ENCODE data around the gene AGRP.

DNA sequence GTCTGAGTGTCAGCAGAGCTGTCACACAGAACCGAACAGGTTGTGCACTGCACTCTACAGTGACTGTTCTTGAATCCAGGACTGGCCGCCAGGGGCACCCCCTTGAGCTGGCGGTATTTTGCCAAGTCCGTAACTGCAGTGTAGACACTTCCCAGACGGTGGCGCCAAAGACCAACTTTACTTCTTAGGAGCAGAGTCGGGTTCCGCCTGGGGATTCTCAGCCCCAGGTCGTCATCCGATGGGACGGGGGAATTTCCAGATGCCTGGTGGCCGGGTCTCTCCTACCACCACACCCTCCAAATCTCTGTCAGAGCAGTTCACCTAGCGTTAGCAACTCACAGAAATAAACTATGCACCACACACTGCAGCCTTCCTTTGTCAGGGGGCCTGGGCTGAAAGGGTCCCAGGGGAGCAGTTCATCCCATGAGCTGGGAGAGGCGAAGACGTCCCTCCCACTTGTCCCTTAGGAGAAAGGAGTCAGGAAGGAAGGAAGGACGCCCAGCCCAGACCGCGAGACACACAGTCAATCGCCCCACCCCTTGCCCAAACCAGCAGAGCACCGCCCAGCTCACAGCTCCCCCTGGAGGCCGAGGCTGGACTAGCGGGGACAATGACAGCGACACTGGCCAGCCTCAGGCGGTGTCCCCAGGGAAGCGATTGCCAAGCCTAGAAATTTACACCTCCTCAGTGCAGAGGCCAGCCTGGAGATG is 37.9 kb upstream of the AGRP start:
- no peak for TF ChIP-seq POLR2A (IDR thresholded peaks at IDR 0.05)
- TF ChIP-seq, protein P1, sequence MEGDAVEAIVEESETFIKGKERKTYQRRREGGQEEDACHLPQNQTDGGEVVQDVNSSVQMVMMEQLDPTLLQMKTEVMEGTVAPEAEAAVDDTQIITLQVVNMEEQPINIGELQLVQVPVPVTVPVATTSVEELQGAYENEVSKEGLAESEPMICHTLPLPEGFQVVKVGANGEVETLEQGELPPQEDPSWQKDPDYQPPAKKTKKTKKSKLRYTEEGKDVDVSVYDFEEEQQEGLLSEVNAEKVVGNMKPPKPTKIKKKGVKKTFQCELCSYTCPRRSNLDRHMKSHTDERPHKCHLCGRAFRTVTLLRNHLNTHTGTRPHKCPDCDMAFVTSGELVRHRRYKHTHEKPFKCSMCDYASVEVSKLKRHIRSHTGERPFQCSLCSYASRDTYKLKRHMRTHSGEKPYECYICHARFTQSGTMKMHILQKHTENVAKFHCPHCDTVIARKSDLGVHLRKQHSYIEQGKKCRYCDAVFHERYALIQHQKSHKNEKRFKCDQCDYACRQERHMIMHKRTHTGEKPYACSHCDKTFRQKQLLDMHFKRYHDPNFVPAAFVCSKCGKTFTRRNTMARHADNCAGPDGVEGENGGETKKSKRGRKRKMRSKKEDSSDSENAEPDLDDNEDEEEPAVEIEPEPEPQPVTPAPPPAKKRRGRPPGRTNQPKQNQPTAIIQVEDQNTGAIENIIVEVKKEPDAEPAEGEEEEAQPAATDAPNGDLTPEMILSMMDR (IDR thresholded peaks at IDR 0.05) = peak; percentile 67 to 99 (median 93)
